ENCODE results near the gene NR1D2. TPM values are rescaled to one million over a fixed set of nuclear protein-coding genes. Genes with fewer than 3 reads are reported as not detected.

NR1D2 gene
- total RNA-seq, 1 donor from 2014 or later: 25.0 TPM

DNA sequence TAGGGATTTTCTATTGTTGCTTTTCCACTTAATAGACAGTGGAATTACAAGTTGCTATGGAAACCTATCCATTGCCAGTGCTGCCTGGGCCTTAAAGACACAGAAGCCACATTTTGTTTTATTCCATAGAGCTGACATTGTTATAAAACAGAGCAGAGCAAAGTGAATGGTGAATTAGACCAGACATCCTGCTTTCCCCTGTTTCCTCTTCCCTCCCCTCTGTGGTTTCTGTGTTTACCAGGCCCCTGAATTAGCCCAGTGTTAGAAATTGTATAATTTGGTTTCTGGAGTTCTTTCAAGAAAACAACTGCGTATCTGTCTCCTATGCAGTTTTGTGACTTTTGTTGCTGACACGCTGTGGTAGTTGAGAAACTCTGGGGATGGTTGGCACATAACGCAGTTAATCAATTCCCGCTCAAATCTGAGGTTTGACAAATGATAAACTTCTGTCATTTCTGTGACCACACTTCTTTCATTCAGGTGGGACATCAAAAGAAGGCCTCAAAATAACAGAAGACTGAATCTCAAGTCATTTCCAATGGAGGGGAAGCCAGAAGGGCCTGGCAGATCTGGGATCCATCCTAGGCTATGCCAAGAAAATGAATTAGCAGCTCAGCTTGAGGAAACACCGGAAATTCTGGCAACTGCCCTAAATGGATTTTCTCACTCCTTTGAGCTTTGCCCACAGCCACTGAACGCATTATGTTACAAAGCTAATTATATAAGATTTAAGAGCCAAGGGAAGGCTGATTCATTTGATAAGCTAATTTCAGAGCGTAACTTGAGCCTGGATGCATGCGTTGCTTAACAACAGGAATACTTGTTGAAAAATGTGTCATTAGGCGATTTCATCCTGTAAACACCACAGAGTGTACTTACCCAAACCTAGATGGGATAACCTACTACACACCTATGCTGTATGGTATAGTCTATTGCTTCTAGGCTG lies 46.9 kb downstream of the NR1D2 start:
- ChIA-PET POLR2A (interaction anchor here (1.3 kb wide), 1 partner anchor 74 kb away, joined by 3 read pairs; no protein-coding TSS in a partner anchor), CTCF (no interaction called here)
- Mint-ChIP-seq H3K9me3 (no peaks in the 10 kb centered on the region), H3K27me3 (no peaks in the 10 kb centered on the region), H3K4me3 (no peak overlapping the region), H3K27ac (no peak overlapping the region), H3K4me1 (peaks cover 17% of the 10 kb centered on the region), H3K36me3 (ENCODE audit: low read depth) (no peaks in the 10 kb centered on the region)
- intact Hi-C loops (cut with micrococcal nuclease): no loop called here
- TF ChIP-seq, protein P1, sequence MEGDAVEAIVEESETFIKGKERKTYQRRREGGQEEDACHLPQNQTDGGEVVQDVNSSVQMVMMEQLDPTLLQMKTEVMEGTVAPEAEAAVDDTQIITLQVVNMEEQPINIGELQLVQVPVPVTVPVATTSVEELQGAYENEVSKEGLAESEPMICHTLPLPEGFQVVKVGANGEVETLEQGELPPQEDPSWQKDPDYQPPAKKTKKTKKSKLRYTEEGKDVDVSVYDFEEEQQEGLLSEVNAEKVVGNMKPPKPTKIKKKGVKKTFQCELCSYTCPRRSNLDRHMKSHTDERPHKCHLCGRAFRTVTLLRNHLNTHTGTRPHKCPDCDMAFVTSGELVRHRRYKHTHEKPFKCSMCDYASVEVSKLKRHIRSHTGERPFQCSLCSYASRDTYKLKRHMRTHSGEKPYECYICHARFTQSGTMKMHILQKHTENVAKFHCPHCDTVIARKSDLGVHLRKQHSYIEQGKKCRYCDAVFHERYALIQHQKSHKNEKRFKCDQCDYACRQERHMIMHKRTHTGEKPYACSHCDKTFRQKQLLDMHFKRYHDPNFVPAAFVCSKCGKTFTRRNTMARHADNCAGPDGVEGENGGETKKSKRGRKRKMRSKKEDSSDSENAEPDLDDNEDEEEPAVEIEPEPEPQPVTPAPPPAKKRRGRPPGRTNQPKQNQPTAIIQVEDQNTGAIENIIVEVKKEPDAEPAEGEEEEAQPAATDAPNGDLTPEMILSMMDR (IDR thresholded peaks at IDR 0.05): no peak
- ATAC-seq (ENCODE audit: low read depth) (no peak), DNase-seq (no peak)

DNA sequence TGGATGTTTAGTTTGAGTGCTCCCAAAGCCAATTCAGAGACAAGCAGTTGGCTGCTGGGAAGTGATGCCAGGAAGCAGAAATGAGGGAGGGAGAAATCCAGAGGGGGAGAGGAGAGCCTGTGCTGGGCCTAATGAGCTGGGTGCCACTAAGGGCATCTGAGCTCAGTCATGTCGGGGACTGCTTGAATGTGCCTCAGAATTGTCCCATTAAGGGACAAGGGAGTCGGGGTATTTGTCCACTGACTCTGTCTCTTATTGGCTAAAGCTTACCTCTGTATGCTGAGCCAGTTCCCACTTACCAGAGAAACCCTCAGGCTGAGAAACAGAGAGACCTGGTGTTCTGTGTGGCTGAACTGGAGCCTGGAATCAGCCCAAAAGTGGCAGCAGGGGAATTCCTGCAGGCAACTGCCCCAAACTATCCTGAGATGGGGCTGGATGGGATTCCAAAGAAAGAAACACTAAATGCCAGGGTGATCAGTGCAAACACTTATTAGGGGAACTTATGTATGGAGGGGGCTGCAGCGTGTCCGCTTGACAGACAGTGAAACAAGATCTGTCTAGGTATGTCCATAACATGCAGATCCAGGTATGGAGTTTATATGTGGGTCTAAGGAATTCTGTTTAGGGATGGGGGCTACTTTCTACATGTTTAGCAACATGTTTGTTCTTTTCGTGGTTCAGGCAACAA lies 48.6 kb downstream of the NR1D2 start:
- DNase-seq (no peak), ATAC-seq (ENCODE audit: low read depth) (no peak)
- Mint-ChIP-seq H3K4me3 (no peak overlapping the region), H3K27ac (no peak overlapping the region), H3K27me3 (no peaks in the 10 kb centered on the region), H3K9me3 (no peaks in the 10 kb centered on the region), H3K36me3 (ENCODE audit: low read depth) (no peaks in the 10 kb centered on the region), H3K4me1 (peaks cover 12% of the 10 kb centered on the region)
- intact Hi-C loops (cut with micrococcal nuclease): no loop called here
- POLR2A ChIA-PET: no interaction called here
- TF ChIP-seq, protein P1 (IDR thresholded peaks at IDR 0.05): no peak
- CTCF ChIA-PET: no interaction called here

DNA sequence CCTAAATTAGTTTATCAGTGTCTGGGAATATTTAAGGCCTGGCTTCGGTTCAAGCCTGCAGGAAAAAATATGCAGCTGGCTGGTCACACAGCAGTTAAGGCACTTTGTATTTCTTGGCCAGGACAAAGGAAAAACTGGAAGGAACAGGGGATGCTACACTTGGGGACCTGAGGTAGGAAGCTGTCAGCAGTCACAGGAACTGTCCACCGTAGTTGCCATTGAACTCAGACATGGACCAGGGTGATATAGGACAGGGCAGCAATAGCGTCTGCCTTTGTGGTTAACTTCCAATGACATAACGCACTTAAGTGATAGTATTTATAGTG lies 49.1 kb downstream of the NR1D2 start:
- H3K4me3 Mint-ChIP-seq: no peak overlapping the region
- no peaks in the 10 kb centered on the region for H3K9me3 Mint-ChIP-seq
- DNase-seq: no peak
- no peak overlapping the region for H3K27ac Mint-ChIP-seq
- ATAC-seq (ENCODE audit: low read depth): no peak
- ChIA-PET POLR2A (interaction anchor here (0.5 kb wide), 1 partner anchor 119 kb away, joined by 12 read pairs; no protein-coding TSS in a partner anchor), CTCF (no interaction called here)
- intact Hi-C loops (cut with micrococcal nuclease): no loop called here
- TF ChIP-seq, protein P1 (IDR thresholded peaks at IDR 0.05): no peak
- no peaks in the 10 kb centered on the region for H3K27me3 Mint-ChIP-seq
- peaks cover 15% of the 10 kb centered on the region for H3K4me1 Mint-ChIP-seq
- no peaks in the 10 kb centered on the region for H3K36me3 Mint-ChIP-seq (ENCODE audit: low read depth)

DNA sequence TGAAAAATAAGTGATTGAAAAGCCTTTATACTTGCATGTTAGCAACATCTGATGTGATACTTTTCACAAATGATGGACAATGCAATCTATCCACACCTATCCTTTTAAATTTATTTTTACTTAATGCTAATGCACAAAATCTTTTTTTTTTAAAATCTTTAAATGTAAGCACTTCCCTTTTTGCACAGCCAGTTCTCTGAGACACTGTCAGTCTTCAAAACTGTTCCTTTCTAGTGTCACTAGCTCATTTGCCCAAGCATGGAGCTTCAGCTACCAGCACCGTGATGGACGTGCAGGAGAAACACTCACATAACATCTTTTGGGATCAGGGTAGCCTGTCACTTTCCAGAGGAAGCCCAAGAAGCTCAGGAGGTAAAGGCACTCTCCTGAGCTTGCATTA lies 50.1 kb downstream of the NR1D2 start:
- no peaks in the 10 kb centered on the region for H3K27me3 Mint-ChIP-seq
- no peak overlapping the region for H3K4me3 Mint-ChIP-seq
- no peak overlapping the region for H3K27ac Mint-ChIP-seq
- H3K4me1 Mint-ChIP-seq: peaks cover 18% of the 10 kb centered on the region
- no peaks in the 10 kb centered on the region for H3K36me3 Mint-ChIP-seq (ENCODE audit: low read depth)
- DNase-seq (no peak), ATAC-seq (ENCODE audit: low read depth) (no peak)
- CTCF ChIA-PET: interaction anchor here (0.7 kb wide), 1 partner anchor 107 kb away, joined by 3 read pairs; no protein-coding TSS in a partner anchor
- POLR2A ChIA-PET: no interaction called here
- intact Hi-C loops (cut with micrococcal nuclease): loop anchor here (5.0 kb wide), 1 partner anchor 1037 kb away; no protein-coding TSS in a partner anchor
- no peaks in the 10 kb centered on the region for H3K9me3 Mint-ChIP-seq
- TF ChIP-seq, protein P1 (IDR thresholded peaks at IDR 0.05): no peak

DNA sequence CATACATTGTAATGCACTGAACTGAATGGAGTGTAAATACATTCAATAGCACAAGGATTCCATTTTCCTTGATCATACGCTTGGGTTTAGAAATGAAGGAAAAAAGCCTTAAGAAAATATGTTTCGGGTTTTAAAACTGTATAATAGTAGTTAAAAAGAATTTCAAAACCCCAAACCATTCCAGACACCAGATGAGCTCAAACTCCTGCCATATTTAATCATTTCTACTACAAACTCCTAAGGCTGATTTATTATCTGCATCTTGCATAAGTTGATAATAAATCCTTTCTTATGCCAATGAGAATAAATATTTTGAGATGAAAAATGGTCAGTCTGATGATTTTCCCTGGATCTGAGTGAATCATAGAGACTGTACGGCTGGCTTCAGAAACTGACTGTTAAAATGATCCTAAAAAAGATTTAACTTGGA lies 51.0 kb downstream of the NR1D2 start:
- no peaks in the 10 kb centered on the region for H3K27me3 Mint-ChIP-seq
- ATAC-seq (ENCODE audit: low read depth) (no peak), DNase-seq (no peak)
- no peaks in the 10 kb centered on the region for H3K9me3 Mint-ChIP-seq
- no peak overlapping the region for H3K27ac Mint-ChIP-seq
- ChIA-PET POLR2A (no interaction called here), CTCF (interaction anchor here (0.7 to 1.1 kb wide), 3 partner anchors 108 to 686 kb away, joined by 3 read pairs; no protein-coding TSS in a partner anchor)
- peaks cover 17% of the 10 kb centered on the region for H3K4me1 Mint-ChIP-seq
- no peak overlapping the region for H3K4me3 Mint-ChIP-seq
- no peaks in the 10 kb centered on the region for H3K36me3 Mint-ChIP-seq (ENCODE audit: low read depth)
- intact Hi-C loops (cut with micrococcal nuclease): loop anchor here (5.0 kb wide), 1 partner anchor 1036 kb away; no protein-coding TSS in a partner anchor
- TF ChIP-seq, protein P1 (IDR thresholded peaks at IDR 0.05): no peak
